ENCODE results near the gene DYRK2. TPM values are rescaled to one million over a fixed set of nuclear protein-coding genes. Genes with fewer than 3 reads are reported as not detected.
"Not testable (repeated sequence)": the region's sequence is repeated elsewhere in the genome, so short reads cannot be mapped to it uniquely, and the experiment has no call there.

The DYRK2 gene
- total RNA-seq, 1 donor from 2014 or later = 16.2 TPM

DNA sequence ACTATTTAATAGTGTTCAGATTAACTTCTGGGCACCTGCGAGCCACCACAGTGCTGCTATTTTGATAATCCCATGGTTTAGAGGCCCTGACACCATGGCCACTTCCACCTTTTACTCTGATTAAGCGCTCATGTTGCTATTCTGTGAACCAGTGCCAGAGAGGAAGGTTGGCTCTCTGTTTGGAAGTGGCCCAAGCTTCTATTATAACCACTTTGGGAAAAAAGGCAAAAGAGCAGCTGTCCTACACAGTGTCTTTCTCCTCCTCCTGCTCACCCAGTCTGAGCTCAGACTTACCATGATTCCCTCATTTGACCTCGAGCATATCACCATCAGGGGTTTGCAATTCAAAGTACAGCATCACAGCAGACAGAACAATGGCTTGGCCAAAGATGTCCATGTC, 23.3 kb downstream of the DYRK2 start:
- Histone ChIP-seq H3K4me3 (no peak overlapping the region), H3K4me1 (peaks cover 8% of the 10 kb centered on the region), H3K36me3 (no peaks in the 10 kb centered on the region), H3K27ac (no peak overlapping the region), H3K27me3 (no peaks in the 10 kb centered on the region), H3K9me3 (no peaks in the 10 kb centered on the region)
- intact Hi-C loops (cut with DNase I) = no loop called here
- TF ChIP-seq, protein P1, sequence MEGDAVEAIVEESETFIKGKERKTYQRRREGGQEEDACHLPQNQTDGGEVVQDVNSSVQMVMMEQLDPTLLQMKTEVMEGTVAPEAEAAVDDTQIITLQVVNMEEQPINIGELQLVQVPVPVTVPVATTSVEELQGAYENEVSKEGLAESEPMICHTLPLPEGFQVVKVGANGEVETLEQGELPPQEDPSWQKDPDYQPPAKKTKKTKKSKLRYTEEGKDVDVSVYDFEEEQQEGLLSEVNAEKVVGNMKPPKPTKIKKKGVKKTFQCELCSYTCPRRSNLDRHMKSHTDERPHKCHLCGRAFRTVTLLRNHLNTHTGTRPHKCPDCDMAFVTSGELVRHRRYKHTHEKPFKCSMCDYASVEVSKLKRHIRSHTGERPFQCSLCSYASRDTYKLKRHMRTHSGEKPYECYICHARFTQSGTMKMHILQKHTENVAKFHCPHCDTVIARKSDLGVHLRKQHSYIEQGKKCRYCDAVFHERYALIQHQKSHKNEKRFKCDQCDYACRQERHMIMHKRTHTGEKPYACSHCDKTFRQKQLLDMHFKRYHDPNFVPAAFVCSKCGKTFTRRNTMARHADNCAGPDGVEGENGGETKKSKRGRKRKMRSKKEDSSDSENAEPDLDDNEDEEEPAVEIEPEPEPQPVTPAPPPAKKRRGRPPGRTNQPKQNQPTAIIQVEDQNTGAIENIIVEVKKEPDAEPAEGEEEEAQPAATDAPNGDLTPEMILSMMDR (IDR thresholded peaks at IDR 0.05) = no peak
- TF ChIP-seq POLR2A (IDR thresholded peaks at IDR 0.05) (no peak), POLR2AphosphoS5 (IDR thresholded peaks at IDR 0.05; ENCODE audit: insufficient read depth in 1 of 2, low read depth in 1 of 2) (no peak)
- no peak for DNase-seq (ENCODE audit: extremely low spot score in 2 of 2)

DNA sequence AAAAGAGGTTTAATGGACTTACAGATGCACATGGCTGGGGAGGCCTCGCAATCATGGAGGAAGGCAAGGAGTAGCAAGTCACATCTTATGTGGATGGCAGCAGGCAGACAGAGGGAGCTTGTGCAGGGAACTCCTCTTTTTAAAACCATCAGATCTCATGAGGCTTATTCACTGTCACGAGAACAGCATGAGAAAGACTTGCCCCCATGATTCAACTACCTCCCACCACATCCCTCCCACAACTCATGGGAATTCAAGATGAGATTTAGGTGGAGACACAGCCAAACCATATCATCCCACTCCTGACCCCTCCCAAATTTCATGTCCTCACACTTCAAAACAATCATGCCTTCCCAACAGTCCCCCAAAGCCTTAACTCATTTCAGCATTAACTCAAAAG, 24.0 kb downstream of the DYRK2 start:
- H3K9me3 ChIP-seq; intact Hi-C loops (cut with DNase I); H3K27me3 ChIP-seq; H3K36me3 ChIP-seq; H3K4me3 ChIP-seq; H3K27ac ChIP-seq; H3K4me1 ChIP-seq; DNase-seq (ENCODE audit: extremely low spot score in 2 of 2): not testable (repeated sequence)

DNA sequence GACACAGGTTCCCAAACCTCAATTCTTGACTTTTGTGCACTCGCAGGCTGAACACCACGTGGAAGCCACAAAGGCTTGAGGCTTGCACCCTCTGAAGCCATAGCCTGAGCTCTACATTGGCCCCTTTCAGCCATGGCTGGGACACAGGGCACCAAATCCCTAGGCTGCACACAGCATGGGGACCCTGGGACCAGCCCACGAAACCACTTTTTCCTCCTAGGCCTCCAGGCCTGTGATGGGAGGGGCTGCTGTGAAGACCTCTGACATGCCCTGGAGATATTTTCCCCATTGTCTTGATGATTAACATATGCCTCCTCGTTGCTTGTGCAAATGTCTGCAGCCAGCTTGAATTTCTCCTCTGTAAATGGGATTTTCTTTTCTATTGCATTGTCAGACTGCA, 25.0 kb downstream of the DYRK2 start:
- H3K4me1 ChIP-seq; H3K27ac ChIP-seq; intact Hi-C loops (cut with DNase I); H3K27me3 ChIP-seq; H3K4me3 ChIP-seq; H3K9me3 ChIP-seq; DNase-seq (ENCODE audit: extremely low spot score in 2 of 2); H3K36me3 ChIP-seq: not testable (repeated sequence)

DNA sequence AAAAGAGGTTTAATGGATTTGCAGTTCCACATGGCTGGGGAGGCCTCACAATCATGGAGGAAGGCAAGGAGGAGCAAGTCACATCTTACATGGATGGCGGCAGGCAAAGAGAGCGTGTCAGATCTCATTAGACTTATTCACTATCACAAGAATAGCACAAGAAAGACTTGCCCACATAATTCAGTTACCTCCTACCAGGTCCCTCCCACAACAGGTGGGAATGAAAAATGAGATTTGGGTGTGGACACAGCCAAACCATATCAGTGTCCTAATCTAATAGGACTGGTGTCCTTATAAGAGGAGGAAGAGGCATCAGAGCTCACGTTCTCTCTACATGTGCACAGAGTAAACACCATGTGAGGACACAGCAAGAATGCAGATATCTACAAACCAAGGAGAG, 25.9 kb downstream of the DYRK2 start:
- H3K27ac ChIP-seq = no peak overlapping the region
- no peak for DNase-seq (ENCODE audit: extremely low spot score in 2 of 2)
- TF ChIP-seq POLR2AphosphoS5 (IDR thresholded peaks at IDR 0.05; ENCODE audit: insufficient read depth in 1 of 2, low read depth in 1 of 2) (no peak), POLR2A (IDR thresholded peaks at IDR 0.05) (no peak)
- TF ChIP-seq, protein P1 (IDR thresholded peaks at IDR 0.05) = no peak
- no peaks in the 10 kb centered on the region for H3K9me3 ChIP-seq
- H3K27me3 ChIP-seq = no peaks in the 10 kb centered on the region
- peaks cover 8% of the 10 kb centered on the region for H3K4me1 ChIP-seq
- no peak overlapping the region for H3K4me3 ChIP-seq
- intact Hi-C loops (cut with DNase I) = no loop called here
- H3K36me3 ChIP-seq = no peaks in the 10 kb centered on the region

DNA sequence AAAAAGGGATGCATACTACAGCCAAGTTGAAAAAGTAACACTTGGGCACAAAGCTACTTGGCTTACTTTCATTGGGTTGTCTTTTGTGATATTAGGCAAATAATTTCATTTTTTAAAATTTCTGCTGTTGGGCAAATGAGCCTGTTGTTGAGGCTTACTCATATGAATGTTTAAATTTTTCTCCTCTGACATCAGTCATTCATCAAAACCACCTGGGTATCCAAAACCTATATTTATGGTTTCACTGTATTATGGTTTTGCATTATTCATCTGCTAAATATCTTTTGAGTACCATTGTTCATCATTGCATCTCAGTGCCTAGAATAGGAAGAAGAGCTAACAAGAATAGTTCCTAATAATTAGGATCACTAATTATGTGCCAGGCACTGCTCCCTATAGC, 28.1 kb downstream of the DYRK2 start:
- peaks cover 8% of the 10 kb centered on the region for H3K4me1 ChIP-seq
- intact Hi-C loops (cut with DNase I) = no loop called here
- no peak for DNase-seq (ENCODE audit: extremely low spot score in 2 of 2)
- H3K27ac ChIP-seq = no peak overlapping the region
- no peaks in the 10 kb centered on the region for H3K36me3 ChIP-seq
- no peaks in the 10 kb centered on the region for H3K9me3 ChIP-seq
- no peak for TF ChIP-seq POLR2A (IDR thresholded peaks at IDR 0.05)
- TF ChIP-seq, protein P1 (IDR thresholded peaks at IDR 0.05) = no peak
- no peak for TF ChIP-seq POLR2AphosphoS5 (IDR thresholded peaks at IDR 0.05; ENCODE audit: insufficient read depth in 1 of 2, low read depth in 1 of 2)
- no peaks in the 10 kb centered on the region for H3K27me3 ChIP-seq
- H3K4me3 ChIP-seq = no peak overlapping the region

DNA sequence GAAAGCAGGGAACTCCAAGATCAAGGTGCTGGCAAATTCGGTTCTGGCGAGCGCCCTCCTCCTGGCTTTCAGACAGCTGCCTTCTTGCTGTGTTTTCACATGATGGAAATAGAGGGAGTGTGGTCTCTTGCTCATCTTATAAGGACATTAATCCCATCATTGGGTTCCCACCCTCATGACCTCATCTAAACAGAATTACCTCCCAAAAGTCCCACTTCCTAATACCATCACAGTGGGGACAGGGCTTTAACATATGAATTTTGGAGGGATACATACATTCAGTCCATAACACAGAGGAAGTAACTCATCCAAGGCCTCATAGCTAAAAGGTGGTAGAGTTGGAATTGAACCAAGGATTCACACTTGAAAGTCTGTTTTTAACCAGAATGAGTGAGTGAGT, 28.6 kb downstream of the DYRK2 start:
- no peak overlapping the region for H3K27ac ChIP-seq
- no peak for TF ChIP-seq POLR2A (IDR thresholded peaks at IDR 0.05)
- TF ChIP-seq, protein P1 (IDR thresholded peaks at IDR 0.05) = no peak
- TF ChIP-seq POLR2AphosphoS5 (IDR thresholded peaks at IDR 0.05; ENCODE audit: insufficient read depth in 1 of 2, low read depth in 1 of 2) = no peak
- peaks cover 8% of the 10 kb centered on the region for H3K4me1 ChIP-seq
- H3K9me3 ChIP-seq = no peaks in the 10 kb centered on the region
- no peak for DNase-seq (ENCODE audit: extremely low spot score in 2 of 2)
- H3K27me3 ChIP-seq = no peaks in the 10 kb centered on the region
- H3K36me3 ChIP-seq = no peaks in the 10 kb centered on the region
- H3K4me3 ChIP-seq = no peak overlapping the region
- intact Hi-C loops (cut with DNase I) = no loop called here
